Omental fat pad (tissue), 4 donors: ENCODE results near the gene UST. TPM values are rescaled to one million over a fixed set of nuclear protein-coding genes. Genes with fewer than 3 reads are reported as not detected.

ENCODE experiments used
- ATAC-seq: fragments of 150-250 bp; one replicate; pipeline ENCODE4 v1.9.1; 2016; ENCODE audit warnings: mild to moderate bottlenecking, moderate library complexity; ENCODE audit not compliant: low FRiP score
- DNase-seq: peaks from one replicate; pipeline ENCODE4 v3.0.0-alpha.2; 2019; ENCODE audit warnings: low spot score
- CTCF ChIP-seq, 3 donors: fragments of 450-650 bp; IDR thresholded peaks; one replicate each; pipeline ENCODE4 v1.5.1; 2016 to 2017; ENCODE audit warnings: antibody characterized with exemption in 3 of 3, mild to moderate bottlenecking in 3 of 3, moderate library complexity in 2 of 3
- total RNA-seq, 4 donors: library from RNA; depleted of rRNA; stranded (reverse); fragments of >200 nt; gene quantifications; one replicate each; pipeline ENCODE4 v1.1.0, GENCODE V29; 2016

UST gene
- total RNA-seq, 4 donors from 2014 or later = 9.2 to 20.8 (median 15.0) TPM

- TF ChIP-seq CTCF (IDR thresholded peaks at IDR 0.05) = no peak
- no peak for DNase-seq
- ATAC-seq = no peak
Measured at GRCh38 chr6:148805777-148806176, 58.9 kb downstream of the UST start.

GRCh38 chr6:148807784-148808183 is 61.0 kb downstream of the UST start:
- DNase-seq (no peak), ATAC-seq (no peak)
- TF ChIP-seq CTCF (IDR thresholded peaks at IDR 0.05) = no peak

- ATAC-seq (no peak), DNase-seq (no peak)
- TF ChIP-seq CTCF (IDR thresholded peaks at IDR 0.05) = no peak
Measured at GRCh38 chr6:148808786-148809304, 62.0 kb downstream of the UST start.

- TF ChIP-seq CTCF (IDR thresholded peaks at IDR 0.05) = no peak
- no peak for DNase-seq
- ATAC-seq = no peak
Measured at GRCh38 chr6:148811459-148811858, 64.6 kb downstream of the UST start.

- no peak for DNase-seq
- no peak for TF ChIP-seq CTCF (IDR thresholded peaks at IDR 0.05)
Measured at GRCh38 chr6:148814082-148814790, 67.4 kb downstream of the UST start.

GRCh38 chr6:148814869-148815268 is 68.0 kb downstream of the UST start:
- ATAC-seq (no peak), DNase-seq (no peak)
- no peak for TF ChIP-seq CTCF (IDR thresholded peaks at IDR 0.05)

More at GRCh38 chr6:148814082-148814790, 67.4 kb downstream of the UST start:
- ATAC-seq = no peak

- ATAC-seq (no peak), DNase-seq (no peak)
- no peak for TF ChIP-seq CTCF (IDR thresholded peaks at IDR 0.05)
Measured at GRCh38 chr6:148816117-148816516, 69.3 kb downstream of the UST start.
